Hepatocyte (in vitro differentiated cells): ENCODE results near the gene DNAJC8.

Experiments
- EZH2 ChIP-seq: fragments of 200-600 bp; sonication (generic); IDR thresholded peaks from 2 replicates; pipeline ENCODE4 v1.6.1; 2016; ENCODE audit warnings: antibody characterized with exemption, mild to moderate bottlenecking, borderline replicate concordance
- TF ChIP-seq, protein P1 (sequence below): fragments of 200-600 bp; sonication (generic); IDR thresholded peaks from 2 replicates; pipeline ENCODE4 v1.5.1; 2016; ENCODE audit warnings: antibody characterized with exemption, mild to moderate bottlenecking; ENCODE audit not compliant: poor library complexity

DNA sequence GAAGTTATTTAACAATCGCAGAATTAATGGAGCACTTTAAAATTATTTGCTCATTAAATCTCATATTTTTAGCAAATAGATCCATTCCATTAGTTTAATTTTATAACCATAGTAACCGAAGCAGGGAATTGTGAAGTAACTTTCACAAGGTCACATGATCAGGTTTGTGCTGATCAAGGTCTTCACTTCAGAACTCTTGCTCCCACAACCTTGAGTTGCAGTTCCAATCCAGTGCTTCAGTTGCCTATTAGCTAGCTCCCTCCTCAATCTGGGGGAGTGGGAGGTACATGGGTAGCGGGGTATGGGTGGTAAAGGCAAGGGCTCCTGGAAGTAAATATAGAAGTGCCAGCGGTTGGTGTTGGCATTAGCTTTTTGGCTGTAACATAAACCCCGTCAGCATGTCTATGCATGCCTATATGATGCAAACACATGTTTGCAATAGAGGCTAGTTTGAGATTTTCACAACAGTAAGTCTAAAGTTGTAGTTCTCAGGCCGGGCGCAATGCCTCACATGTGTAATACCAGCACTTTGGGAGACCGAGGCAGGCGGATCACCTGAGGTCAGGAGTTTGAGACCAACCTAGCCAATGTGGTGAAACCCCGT is 8.9 kb upstream of the DNAJC8 start:
- TF ChIP-seq, protein P1, sequence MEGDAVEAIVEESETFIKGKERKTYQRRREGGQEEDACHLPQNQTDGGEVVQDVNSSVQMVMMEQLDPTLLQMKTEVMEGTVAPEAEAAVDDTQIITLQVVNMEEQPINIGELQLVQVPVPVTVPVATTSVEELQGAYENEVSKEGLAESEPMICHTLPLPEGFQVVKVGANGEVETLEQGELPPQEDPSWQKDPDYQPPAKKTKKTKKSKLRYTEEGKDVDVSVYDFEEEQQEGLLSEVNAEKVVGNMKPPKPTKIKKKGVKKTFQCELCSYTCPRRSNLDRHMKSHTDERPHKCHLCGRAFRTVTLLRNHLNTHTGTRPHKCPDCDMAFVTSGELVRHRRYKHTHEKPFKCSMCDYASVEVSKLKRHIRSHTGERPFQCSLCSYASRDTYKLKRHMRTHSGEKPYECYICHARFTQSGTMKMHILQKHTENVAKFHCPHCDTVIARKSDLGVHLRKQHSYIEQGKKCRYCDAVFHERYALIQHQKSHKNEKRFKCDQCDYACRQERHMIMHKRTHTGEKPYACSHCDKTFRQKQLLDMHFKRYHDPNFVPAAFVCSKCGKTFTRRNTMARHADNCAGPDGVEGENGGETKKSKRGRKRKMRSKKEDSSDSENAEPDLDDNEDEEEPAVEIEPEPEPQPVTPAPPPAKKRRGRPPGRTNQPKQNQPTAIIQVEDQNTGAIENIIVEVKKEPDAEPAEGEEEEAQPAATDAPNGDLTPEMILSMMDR: no peak
- no peak for TF ChIP-seq EZH2
